HG03439 (cell line): ENCODE measurements around the gene BCAS1.
A peak's percentile ranks its signal among the peaks of the same experiment; 100 is the strongest.

Source experiments
- ATAC-seq: cut with Tn5 transposase; IDR thresholded peaks from one replicate; pipeline ENCODE4 v1.9.1; 2021; ENCODE audit warnings: mild to moderate bottlenecking, moderate library complexity; ENCODE audit not compliant: unreplicated experiment

The BCAS1 gene

GRCh38 chr20:53948383-53949318 is 121.7 kb downstream of the BCAS1 start:
- ATAC-seq: peak; percentile 7

DNA sequence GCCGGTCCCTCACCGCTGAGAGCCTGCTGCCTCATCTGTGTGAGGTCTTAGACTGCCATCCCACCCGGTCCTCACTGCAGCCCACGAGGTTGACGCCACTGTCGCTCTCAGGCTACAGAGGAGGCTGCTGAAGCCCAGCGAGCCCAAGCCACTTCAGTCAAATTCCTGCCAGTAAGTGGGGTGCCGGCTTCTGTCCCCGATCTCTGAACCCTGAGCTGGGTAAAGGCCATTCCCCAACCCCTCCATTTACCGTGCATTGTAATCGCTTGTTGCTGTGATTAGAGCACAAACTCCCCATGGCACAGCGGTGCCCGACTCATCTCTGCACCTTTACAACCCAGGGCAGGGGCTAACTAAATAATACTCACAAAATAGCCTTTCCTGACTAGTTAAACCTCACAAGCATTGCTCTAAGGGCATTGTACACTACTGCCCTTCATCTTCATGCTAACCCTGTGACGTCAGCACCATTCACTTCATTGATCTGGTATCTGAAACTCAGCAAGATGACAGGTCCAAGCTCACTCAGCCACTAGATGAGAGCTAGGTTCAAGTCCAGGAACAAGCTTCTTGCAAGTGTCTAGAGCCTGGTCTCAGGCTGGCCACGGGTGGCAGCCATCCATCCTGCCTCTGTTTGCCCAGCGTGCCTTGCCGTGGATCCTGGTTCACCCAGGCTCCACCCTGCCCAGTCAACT is 122.7 kb downstream of the BCAS1 start:
- ATAC-seq: no peak

GRCh38 chr20:53946106-53946505 is 124.3 kb downstream of the BCAS1 start:
- ATAC-seq: no peak

- no peak for ATAC-seq
These were observed 124.9 kb downstream of the BCAS1 start for GRCh38 chr20:53945478-53945877.

DNA sequence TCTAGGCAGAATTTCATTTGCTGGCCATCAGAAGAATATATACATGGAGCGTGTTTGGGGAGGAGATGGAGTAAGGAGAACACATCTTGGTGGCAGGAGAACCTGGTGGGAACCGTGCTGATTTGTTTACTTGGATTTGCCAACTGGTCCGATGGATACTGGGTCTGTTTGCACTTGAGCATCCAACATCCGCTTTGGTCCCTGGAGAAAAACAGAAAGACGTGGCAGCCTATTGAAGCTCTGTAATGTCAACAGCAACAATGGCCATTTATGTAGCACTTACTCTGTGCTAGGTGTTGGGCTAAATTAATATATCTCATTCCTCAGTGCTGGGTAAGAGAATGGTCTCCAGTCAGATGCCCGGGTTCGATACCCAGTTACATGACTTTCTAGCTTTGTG is 125.6 kb downstream of the BCAS1 start:
- ATAC-seq: no peak

DNA sequence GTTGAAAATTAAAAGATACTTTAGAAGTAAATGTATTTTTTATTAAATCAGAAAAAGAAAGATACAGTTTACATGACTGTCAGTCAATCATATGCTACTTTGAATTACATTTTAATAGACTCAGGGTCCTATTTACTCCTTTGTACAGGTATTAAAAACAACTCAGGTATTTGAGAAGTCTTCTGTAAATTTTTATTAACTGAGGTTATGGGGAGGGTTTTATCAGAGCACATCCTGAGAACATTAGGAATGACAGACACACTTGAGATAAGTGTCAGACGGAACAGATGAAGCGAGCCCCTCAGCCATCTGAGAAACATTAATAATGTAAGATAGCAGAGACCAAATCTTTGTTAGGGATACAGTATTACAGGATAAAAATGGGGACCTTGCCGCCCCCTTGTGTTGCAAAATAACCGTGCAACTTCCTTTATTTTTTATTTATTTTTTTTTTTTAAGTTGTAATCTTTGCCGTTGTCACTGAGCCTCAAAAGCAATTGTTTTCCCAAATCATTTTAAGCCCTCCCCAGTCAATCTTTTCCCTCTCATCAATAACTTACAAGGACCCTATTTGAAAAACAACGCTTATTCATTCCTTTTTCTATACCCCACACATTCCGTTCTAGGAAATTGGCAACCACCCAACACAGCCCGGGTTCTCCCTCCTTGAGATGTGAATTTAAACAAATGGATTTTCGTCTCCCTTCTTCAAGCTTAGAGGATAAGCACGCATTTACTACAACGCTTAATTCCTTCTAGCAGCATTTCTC is 126.7 kb downstream of the BCAS1 start:
- ATAC-seq: no peak

DNA sequence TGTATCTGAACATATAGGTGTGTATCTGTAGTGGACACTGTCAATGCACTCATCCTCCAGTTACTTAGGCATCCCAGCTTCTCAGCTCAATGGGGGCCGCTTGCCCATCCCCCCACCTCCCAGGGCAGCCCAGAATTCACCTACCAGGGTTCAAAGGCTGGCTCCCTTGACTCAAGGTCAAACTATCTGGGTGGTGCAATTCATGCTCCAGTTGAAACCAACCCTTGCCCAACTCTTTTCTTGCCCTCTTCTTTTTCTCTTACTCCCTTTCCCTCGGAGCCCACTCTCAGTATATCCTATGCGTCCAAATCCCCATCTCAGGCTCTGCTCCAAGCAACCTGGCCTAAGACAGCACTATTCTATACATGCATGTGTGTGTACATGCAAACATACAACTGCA is 127.4 kb downstream of the BCAS1 start:
- no peak for ATAC-seq

DNA sequence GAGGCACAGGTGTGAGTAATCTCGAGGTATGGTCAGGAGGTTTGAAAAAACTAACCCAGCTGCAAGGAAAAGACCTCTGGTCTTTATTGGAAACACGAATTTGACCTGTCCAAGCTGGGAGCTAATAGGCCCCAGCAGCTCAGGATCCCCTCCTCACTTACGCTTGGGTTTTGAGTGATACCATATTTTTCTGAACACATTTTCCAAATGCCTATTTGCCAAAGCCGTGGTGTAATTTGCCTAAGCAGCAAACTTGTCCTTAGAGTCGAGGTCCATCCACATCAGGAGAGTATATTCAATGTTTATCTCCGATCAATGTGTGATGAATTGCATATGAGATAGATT is 128.0 kb downstream of the BCAS1 start:
- no peak for ATAC-seq

DNA sequence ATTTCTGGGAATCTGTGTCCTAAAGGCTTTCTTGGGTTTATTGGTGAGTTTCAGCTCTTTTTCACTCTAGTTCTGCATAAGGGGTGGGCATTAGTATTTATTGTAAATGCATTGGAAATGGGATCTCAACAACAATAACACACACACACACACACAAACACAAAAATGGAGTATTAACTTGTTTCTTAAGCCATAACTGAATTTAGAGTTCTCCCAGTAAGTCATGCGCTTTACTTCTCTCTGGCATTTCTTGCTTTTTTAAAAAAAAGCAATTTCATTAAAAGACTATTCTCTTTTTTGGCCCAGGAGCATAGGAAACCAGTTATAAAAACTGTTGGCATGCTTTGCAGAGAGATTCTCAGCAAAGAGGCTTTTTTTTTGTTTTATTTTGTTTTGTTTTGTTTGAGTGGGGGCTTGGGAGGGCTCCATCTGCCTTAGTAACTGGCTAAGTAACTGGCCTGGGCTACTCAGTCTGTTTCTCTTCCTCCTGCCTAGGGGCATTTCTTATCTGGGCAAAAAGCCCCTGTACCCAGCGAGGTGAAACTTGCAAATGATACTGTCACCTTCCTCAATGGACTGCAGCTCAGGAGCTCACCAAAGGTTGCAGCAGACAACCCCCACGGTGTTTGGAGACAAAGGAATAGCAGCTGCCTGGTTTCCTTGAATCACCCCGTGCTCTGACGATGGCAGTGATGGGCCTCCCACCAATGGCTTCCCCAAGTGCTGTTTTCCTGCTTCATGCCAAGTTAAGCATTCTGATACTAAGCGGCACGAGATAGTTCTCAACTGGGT is 128.5 kb downstream of the BCAS1 start:
- no peak for ATAC-seq

GRCh38 chr20:53940907-53941545 is 129.4 kb downstream of the BCAS1 start:
- no peak for ATAC-seq

GRCh38 chr20:53940360-53940702 is 130.1 kb downstream of the BCAS1 start:
- ATAC-seq: no peak

- ATAC-seq: peak; percentile 48
These were observed 130.6 kb downstream of the BCAS1 start for GRCh38 chr20:53939572-53940359.

GRCh38 chr20:53939190-53939571 is 131.2 kb downstream of the BCAS1 start:
- ATAC-seq: no peak

DNA sequence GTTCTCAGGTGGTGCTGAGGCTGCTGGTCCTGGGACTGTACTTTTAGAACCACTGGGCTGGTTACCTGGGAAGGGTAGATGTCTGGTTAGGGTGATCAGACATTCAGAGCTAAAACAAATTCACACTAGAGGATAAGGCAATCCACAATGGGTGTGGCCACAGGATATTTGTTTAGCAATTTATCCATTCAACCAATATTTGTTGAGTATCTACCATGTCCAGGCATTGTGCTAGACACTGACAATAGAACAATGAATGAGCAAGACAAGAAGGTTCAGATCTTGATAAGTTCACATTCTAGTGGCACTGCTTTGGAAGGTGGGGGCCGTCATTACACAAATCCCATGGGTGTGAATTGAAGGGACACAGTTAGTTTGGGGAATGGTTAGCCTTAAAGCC is 131.7 kb downstream of the BCAS1 start:
- no peak for ATAC-seq

DNA sequence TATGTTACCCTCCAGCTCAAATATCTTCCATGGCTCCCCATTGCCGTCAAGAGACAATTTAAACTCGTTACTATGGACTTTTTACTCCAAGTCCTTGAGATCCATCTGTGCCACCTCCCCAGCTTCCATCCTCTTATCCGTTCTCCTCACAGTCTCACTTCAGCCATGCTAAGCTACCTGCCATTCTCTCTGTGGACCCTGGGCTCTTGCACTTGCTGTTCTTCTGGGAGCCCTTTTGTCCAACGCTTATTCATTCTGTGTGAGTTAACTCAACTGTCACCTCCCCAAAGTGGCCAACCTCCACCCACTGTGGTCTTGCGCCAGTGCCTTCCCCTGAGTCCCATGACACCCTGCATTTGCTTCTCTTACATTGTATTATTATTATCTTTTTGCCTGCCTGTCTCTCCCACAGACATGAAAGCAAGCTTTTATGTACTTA is 132.4 kb downstream of the BCAS1 start:
- ATAC-seq: no peak

GRCh38 chr20:53937339-53937741 is 133.1 kb downstream of the BCAS1 start:
- no peak for ATAC-seq

- ATAC-seq: no peak
These were observed 134.9 kb downstream of the BCAS1 start for GRCh38 chr20:53935344-53936084.

DNA sequence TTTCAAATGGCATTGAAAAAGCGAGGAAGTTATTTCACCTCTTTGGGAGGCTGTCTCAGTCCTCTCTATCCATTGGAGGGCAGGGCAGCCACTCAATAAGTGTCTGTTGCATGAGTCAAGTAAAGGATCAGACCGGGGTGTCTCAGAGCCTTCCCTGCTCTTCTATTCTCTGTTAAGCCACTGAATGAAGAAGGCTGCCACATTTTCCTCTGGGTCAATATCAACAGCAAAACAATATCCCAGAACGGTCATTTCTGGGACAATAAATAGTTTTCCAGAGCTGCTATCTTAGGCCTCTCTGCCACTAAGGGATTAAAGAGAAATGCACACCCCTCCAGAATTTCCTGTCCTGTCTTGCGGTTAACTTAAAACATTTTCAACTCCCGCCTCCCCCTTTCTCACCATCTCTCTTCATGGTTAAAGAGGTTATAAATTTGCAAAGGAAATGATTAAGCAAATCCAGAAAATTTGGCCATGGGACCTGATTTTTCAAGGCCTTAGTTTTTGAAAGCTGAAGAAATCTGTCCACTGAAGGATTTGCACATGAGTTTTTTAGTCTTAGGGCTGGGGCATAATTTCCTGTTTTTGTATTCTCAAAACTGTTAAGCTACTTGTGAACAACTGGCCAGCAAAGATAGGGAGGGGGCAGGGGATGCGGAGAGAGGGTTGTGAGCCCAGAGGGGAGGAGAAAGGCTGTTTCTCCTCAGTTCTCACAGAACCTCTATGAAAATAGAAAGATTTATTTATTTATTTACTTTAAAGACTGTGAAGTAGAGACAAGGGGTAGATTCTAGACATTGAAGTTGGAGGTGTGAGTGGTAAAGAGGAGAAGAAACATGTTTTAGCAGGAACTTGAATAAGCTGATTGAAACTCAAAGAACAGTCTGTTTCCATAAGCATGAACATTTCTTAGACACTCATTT is 135.7 kb downstream of the BCAS1 start:
- ATAC-seq: peak; percentile 39
